Spleen (tissue), 7 donors: ENCODE data around the gene CTDP1.

Source experiments
- POLR2A ChIP-seq, 3 donors: fragments of 450-650 bp; IDR thresholded peaks; one replicate each; pipeline ENCODE4 v1.5.1; 2017; ENCODE audit warnings: antibody characterized with exemption in 3 of 3, mild to moderate bottlenecking in 1 of 3
- TF ChIP-seq, protein P1 (sequence below), 11 experiments: fragments of 200-600 bp in 7 of 11; fragments of 450-650 bp in 4 of 11; sonication (generic) in 4 of 11; IDR thresholded peaks in 8 of 11; conservative IDR thresholded peaks in 3 of 11; 1 replicate in 7 of 11; 2 replicates in 4 of 11; pipeline versions ENCODE4 v1.4.0 to v1.8.0; 2016 to 2021; ENCODE audit warnings: antibody characterized with exemption in 11 of 11, inconsistent platforms in 4 of 11, mild to moderate bottlenecking in 1 of 11
- donor health status: DM: no; HTN: no; CAD: no; lungs with moderate emphysema.
- donor health status: DM: no; HTN: no; CAD: no.
- donor health status: DM: no; HTN: no; CAD: no.

DNA sequence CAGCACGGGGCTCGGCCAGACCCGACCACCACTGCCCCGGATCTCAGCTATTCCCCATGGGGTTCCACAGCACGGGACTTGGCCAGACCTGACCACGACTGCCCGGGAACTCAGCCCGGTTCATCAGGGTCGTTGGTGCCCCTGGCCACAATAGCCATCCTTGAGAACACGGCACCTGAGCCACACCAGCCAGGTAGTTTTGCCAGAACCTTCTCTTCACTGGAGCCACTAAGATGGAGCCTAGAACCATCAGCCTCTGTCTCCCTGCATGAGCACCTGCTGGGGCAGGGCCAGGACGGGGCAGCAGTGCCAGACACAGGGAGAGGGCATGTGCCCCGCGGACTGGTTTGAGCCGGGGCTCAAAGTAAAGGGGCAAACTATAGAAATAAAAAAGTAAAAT, 106.7 kb downstream of the CTDP1 start:
- no peak for TF ChIP-seq POLR2A (IDR thresholded peaks at IDR 0.05)
- TF ChIP-seq, protein P1, sequence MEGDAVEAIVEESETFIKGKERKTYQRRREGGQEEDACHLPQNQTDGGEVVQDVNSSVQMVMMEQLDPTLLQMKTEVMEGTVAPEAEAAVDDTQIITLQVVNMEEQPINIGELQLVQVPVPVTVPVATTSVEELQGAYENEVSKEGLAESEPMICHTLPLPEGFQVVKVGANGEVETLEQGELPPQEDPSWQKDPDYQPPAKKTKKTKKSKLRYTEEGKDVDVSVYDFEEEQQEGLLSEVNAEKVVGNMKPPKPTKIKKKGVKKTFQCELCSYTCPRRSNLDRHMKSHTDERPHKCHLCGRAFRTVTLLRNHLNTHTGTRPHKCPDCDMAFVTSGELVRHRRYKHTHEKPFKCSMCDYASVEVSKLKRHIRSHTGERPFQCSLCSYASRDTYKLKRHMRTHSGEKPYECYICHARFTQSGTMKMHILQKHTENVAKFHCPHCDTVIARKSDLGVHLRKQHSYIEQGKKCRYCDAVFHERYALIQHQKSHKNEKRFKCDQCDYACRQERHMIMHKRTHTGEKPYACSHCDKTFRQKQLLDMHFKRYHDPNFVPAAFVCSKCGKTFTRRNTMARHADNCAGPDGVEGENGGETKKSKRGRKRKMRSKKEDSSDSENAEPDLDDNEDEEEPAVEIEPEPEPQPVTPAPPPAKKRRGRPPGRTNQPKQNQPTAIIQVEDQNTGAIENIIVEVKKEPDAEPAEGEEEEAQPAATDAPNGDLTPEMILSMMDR (IDR thresholded peaks at IDR 0.05 in 8 of 11, conservative IDR thresholded peaks at IDR 0.05 in 3 of 11): no peak
